ENCODE results near the gene ATP10A.

GRCh38 chr15:25830844-25831451 lies 32.2 kb downstream of the ATP10A start:
- TF ChIP-seq POLR2AphosphoS5 (IDR thresholded peaks at IDR 0.05) (peak in 2 of 3 donors; percentile 34 to 57), CTCF (IDR thresholded peaks at IDR 0.05) (no peak)
